ENCODE data around the gene TMEM134.
"Not testable (repeated sequence)": the region's sequence is repeated elsewhere in the genome, so short reads cannot be mapped to it uniquely, and the experiment has no call there.

Gene TMEM134

DNA sequence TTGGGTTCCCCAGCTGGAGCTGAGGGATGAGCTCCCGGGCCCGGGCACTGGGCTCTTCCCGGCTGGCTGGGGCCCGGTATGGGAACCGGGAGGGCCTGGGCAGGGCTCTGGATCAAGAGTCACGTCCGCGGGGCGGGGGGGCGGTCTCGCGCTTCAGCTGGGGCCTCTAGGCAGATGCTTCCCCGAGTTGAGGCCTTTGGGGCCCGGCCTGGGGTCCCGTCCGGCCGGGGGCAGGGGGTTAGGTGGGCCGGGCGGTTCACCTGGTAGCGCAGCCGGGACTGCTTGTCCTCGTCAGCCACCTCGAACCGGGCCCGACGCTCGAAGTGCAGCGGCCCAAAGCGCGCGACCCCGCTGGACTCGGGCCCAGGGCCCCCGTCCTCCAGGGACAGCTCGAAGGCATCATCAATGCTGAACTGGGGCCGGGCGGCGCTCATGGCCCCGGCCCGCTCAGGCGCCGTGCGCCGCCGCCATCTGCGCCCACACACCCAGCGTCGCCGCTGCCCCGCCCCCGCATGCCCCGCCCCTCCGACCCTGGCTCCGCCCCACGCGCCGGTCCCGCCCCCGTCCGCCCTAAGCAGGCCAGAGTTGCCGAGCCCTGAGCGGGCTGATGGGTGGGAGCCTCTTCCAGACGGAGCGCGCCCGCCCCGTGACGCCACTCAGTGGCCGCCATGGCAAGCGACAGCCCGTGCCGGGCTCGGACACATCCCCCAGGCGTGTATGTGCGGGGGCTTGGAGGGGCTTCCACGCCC, at the start of gene TMEM134:
Gene TMEM134 (minus strand): TSS at position 493 of the 749 bp plus-strand sequence. CDS start 59 bp downstream, at position 434.
- DNase-seq: peak; percentile 89

GRCh38 chr11:67517784-67518552, 48.9 kb upstream of the TMEM134 start:
- no peak for DNase-seq

- DNase-seq: no peak
Observed at GRCh38 chr11:67516806-67517205, 47.8 kb upstream of the TMEM134 start.

DNA sequence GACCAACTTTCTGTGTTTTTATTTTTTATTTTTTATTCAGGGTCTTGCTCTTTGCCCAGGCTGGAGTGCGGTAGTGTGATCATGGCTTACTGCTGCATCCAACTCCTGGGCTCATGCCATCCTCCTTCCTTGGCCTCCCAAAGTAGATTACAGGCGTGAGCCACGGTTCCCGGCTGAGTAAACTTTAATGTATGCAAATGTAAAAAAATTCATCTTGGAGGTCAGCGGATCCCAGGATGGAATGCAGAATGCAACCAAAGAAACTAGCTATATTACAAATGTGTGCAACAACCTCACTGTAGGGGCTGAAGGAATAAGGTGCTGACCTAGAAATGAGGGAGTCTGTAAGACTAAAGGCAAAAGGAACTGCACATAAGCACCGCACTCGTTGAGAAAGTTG, 45.1 kb upstream of the TMEM134 start:
- DNase-seq: no peak

DNA sequence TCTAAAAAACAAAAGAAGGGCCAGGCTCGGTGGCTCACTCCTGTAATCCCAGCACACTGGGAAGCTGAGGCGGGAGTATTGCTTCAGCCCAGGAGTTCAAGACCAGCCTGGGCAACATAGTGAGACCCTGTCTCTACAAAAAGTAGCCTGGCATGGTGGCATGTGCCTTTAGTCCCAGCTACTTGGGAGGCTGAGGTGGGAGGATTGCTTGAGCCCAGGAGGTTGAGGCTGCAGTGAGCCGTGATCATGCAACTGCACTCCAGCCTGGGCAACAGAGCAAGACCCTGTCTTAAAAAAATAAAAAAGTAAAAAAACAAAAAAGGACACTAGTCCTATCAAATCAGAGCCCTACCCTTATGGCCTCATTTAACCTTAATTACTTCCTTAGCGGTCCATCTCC, 42.5 kb upstream of the TMEM134 start:
- not testable (repeated sequence) for DNase-seq

GRCh38 chr11:67510023-67510345, 40.9 kb upstream of the TMEM134 start:
- no peak for DNase-seq

DNA sequence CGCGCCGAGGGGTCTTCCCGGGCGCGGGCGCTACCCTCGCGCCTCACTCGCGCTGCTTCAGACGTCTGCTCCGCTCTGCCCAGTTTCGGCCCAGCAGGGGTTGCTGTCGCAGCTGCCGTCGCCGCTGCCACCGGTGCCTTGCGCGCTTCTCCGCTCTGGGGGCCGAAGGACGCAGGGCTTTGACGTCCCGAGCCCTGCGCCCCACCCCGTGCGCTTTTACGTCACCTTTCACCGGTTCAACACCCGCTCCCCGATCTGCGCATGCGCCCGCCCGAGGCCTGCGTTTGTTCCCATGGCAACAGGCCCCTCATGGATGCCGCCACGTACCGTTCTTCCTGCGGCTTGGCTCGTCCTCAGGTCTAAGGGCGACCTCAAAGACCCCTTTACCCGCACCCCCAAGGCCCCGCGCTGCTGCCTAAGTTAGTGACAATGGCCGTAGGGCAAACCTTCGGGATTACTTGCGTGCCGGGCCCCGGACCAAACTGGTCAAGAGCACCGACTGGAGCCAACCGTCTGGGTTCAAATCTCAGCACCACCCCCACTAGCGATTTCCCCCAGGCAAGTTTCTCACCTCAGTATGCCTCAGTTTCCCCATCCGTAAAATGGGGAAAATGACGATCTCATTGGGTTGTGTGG, 39.6 kb upstream of the TMEM134 start:
- DNase-seq: peak; percentile 99

DNA sequence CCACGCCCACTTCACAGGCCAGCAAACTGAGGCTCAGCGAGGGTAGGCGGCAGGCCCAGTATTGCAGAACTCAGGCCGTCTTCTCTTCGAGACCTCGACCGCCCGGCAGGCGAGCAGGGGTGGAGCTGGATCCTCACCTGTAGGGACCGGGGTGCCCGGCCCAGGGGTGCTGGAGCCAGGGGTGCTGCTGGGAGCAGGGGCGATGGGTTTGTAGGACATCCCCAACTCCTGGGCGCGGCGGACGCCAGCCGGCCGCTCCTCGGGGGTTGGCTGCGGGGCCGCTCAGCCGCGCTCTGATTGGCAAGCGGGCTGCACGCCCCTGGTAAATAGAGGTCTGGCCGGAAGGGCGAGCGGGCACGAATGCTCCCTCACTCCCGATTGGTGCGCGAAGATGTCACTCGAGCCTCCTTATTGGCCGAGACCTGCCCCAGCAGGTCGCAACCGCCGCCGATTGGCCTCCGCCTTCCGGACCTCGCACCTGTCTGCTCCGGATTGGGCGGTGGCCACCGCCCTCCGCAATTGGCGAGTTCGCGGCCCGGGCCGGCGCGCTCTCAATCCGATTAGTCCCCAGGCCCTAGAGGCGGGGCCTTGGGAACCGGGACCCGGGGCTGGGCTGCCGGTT, 38.9 kb upstream of the TMEM134 start, which contains the start of gene CDK2AP2:
Gene CDK2AP2 (minus strand): TSS at position 299 of the 622 bp plus-strand sequence. CDS start 80 bp downstream, at position 219.
- DNase-seq: peak; percentile 98

DNA sequence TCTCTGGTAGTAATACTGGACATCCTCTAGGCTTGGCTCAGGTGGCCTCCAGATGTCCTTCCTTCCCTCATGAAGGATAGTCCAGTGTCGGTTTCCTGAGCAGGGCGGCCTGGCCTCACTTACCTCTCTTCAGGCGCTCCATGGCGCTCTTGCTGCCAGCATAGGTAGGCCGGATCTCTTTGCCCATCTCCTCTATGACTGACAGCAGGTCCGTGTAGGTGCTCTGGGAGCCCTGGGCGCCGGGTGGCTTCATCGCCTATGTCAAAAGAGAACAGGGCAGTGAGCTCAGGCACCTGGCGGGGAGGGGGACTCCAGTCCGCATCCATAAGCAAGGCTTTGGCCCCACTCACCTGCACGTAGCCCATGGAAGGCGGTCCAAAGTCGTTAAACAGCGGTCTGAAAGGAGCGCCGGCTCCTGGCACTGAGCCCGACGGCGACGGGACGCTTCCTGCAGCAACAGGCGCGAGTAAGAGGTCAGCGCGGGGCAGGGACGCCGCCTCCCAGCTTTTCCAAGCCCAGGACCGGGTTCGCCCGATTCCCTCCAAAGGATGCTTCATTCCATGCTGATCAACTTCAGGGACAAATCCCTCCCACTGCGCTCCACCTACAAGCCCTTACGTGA, 38.3 kb upstream of the TMEM134 start:
- no peak for DNase-seq

DNA sequence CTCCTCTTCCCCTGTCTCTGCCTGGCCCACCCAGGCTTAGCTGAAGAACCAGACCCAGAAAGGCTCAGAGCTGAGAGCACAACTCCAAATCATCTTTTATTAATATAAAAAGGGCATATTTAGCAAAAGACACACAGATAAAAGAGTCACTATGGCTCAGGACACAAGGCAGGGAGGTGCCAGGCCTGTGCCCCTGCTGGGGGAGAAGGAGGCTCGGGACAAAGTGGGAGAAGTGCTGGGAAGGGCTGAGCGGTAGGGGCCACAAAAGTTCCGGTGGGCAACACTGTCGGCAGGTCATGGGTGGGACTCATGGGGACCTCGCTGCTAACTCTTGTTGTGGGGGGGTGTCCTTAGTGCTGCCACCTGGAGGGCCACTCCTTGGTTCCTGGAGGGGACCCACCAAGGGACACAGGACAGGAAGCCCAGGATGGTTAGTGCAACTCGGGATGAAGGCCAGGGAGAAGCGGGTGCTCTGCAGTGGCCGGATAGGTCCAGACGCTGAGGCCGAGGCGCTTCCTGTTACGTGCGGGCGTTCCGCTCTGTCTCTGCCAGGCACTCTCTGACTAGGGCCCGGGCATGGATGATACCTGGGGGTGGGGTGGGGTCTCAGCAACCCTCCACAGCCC, 37.5 kb upstream of the TMEM134 start:
- DNase-seq: no peak

DNA sequence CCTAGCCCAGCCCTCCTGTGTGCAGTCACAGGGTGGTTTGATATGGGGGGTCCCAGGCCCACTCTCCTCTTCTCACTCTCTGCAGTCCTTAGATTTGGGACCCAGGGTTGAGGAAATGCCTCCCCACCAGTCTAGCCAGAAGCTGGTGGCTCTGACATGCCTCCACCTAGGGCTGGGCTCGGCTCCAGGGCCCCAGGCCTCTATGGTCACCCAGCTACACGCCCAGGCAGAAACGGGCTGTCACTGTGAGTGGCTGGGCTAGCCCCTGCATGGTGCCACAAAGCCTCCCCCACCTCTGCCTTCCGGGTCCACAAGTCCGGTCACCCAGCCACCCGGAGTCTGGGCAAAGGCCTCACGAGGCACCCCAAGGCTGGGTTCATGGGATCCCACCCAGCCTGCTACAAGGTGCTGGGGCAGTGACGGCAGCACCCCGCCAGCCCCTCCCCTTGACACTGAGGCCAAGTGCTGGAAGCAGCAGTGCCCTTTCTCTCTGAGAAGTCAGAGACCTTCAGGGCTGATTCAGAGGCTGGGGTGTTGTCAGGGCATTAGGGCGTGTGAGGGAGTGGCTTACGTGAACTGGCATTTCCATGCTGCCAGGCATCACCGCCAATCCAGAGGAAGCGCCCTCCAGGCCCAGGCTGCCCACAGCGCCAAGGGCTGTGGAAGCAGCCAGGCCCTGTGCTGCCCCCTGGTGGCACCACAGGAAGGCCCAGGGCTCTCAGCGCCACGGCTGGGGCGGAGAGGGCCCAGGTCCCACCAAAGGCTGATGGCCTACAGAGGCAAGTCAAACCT, 36.8 kb upstream of the TMEM134 start:
- peak; percentile 91 for DNase-seq

DNA sequence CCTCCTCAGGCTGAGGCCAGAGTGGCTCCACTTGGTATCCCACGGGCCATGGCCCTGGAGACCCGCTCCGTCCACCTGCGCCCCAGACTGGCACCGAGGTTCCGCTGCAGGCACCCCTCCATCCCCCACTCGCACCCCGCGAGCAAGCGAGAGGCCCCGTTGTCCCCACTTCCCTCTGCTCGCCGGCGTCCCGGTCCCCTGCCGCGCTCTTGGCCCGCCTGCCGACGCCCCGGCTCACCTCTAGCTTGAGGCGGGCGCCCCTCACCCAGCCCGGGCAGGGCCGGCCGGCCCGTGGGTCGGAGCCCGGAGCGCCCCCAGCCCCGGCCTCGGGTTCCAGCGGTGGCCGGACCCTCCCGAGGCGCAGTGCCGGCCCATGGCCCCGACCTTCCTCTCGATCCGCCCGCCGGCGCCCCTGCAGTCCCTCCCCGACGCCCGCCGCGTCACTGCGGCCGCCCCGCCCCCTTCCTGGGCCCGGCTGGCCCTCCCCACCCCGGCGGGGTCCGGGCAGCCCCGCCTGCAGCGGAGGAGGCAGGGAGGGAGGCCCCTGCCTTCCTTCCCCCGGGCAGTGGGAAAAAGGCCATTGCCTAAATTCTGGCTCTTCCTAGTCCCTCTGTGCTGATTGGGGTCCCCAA, 36.0 kb upstream of the TMEM134 start, which contains the start of gene PITPNM1:
Gene PITPNM1 (minus strand): TSS at position 414 of the 632 bp plus-strand sequence. CDS start 1,183 bp downstream, outside the sequence.
- DNase-seq: peak; percentile 68

GRCh38 chr11:67504005-67504949, 35.2 kb upstream of the TMEM134 start:
- no peak for DNase-seq

DNA sequence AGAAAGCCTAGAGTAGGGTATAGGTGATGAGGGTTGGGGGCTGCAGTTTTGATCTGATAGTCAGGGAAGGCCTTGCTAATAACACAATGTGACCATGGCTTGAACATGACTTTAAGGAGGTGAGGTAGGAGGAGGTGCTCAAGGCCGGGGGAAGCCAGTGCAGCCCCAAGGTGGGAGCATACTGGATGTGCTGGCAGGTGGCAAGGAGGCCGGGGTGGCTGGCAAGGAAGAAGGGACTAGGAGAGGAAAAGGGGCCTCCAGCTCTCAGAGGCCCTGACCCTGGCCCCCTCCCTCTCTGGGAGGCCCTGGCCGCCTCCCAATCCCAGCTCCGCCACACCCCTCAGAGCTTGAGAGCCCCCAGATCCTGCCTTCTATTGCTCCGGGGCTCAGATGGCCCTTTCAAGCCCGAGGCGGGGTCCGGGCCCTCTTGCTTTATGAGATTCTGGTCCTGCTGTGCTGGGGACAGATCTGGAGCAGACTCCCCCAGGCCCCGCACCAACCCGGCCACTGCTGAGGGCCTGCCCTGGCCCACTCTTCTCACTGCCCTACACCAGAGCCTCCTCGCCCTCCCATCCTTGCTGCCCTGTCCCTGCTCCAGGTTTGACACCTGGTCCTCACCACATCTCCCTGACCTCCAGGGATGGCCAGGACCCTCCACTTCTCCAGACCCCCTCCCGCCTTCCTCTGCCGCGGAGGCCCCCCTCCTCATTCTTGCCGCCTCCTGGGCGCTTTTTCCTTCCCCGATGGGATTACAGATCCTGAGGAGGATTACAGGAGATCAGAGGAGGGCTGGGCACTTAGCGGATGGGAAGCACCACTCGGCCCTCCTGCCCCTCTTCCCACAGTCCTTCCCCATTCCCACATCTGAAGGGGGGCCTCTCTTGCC, 34.3 kb upstream of the TMEM134 start:
- no peak for DNase-seq

GRCh38 chr11:67502328-67502979, 33.4 kb upstream of the TMEM134 start:
- no peak for DNase-seq

- no peak for DNase-seq
Observed at GRCh38 chr11:67501854-67502253, 32.8 kb upstream of the TMEM134 start.

- no peak for DNase-seq
Observed at GRCh38 chr11:67500831-67501715, 32.0 kb upstream of the TMEM134 start.
